H1 (cell line): ENCODE results near the gene RICTOR. TPM values are rescaled to one million over a fixed set of nuclear protein-coding genes. Genes with fewer than 3 reads are reported as not detected.
A peak's percentile ranks its signal among the peaks of the same experiment; 100 is the strongest.

Experiments used
- CTCF ChIA-PET: fragments of 300-600 bp; sonication (Branson Sonifier 250); formaldehyde crosslinking; loops from one replicate; lab custom pipeline; 2021; ENCODE audit not compliant: partially characterized antibody; lab: Charles Lee
- POLR2A ChIA-PET: fragments of 300-600 bp; sonication (Branson Sonifier 250); formaldehyde crosslinking; loops from one replicate; lab custom pipeline; 2021; ENCODE audit warnings: inconsistent platforms; ENCODE audit not compliant: partially characterized antibody; lab: Charles Lee
- DNase-seq, 2 experiments: peaks; one replicate each; pipeline versions ENCODE4 v3.0.0 to v3.0.0-alpha.2; 2010 to 2022; ENCODE audit warnings: low spot score in 2 of 2, low read depth in 1 of 2, mixed read lengths in 1 of 2
- FAIRE-seq: peaks from 2 replicates; lab custom pipeline; 2011; peaks lifted over from hg19 to GRCh38; lab: Jason Lieb, UNC
- H2AFZ ChIP-seq: 2 replicates; pipeline ENCODE4 v1.8.1; 2012; ENCODE audit warnings: low read length, inconsistent platforms
- H2AK5ac ChIP-seq: 2 replicates; pipeline ENCODE4 v1.6.1; 2013; ENCODE audit warnings: low read depth, low read length
- H2BK120ac ChIP-seq: replicated peaks from 2 replicates; pipeline ENCODE3; 2013; ENCODE audit warnings: low read depth, low read length, inconsistent platforms
- H2BK12ac ChIP-seq: 2 replicates; pipeline ENCODE4 v1.6.1; 2013; ENCODE audit warnings: low read depth, low read length
- H2BK15ac ChIP-seq: 2 replicates; pipeline ENCODE4 v1.6.1; 2013; ENCODE audit warnings: low read length
- H2BK20ac ChIP-seq: 2 replicates; pipeline ENCODE4 v1.6.1; 2013; ENCODE audit warnings: low read length
- H2BK5ac ChIP-seq: 2 replicates; pipeline ENCODE4 v1.6.1; 2013; ENCODE audit warnings: low read depth, low read length
- H3K14ac ChIP-seq: 2 replicates; pipeline ENCODE4 v1.6.1; 2013; ENCODE audit warnings: inconsistent platforms; ENCODE audit not compliant: insufficient read length
- H3K18ac ChIP-seq: 2 replicates; pipeline ENCODE4 v1.6.1; 2013; ENCODE audit warnings: low read length; ENCODE audit errors: extremely low read depth
- H3K23ac ChIP-seq: 2 replicates; pipeline ENCODE4 v1.6.1; 2013; ENCODE audit warnings: inconsistent platforms; ENCODE audit not compliant: insufficient read length
- H3K23me2 ChIP-seq: 2 replicates; pipeline ENCODE4 v1.6.1; 2013; ENCODE audit warnings: low read depth, low read length
- H3K27ac ChIP-seq: 2 replicates; pipeline ENCODE4 v1.6.1; 2011; ENCODE audit warnings: low read depth, low read length, inconsistent platforms
- H3K27me3 ChIP-seq, 4 experiments: replicated peaks in 1 of 4; 1 replicate in 1 of 4; 2 replicates in 3 of 4; pipeline versions ENCODE4 v1.6.1 to v1.8.1; 2011 to 2013; ENCODE audit warnings: low read length in 3 of 4, mild to moderate bottlenecking in 3 of 4, inconsistent platforms in 2 of 4, mixed read lengths in 2 of 4, moderate library complexity in 1 of 4; ENCODE audit not compliant: control insufficient read depth in 3 of 4, insufficient read depth in 3 of 4; ENCODE audit errors: extremely low read depth in 1 of 4
- H3K36me3 ChIP-seq, 4 experiments: 2 replicates each; pipeline versions ENCODE4 v1.6.1 to v1.8.1; 2011 to 2013; ENCODE audit warnings: mild to moderate bottlenecking in 4 of 4, low read length in 3 of 4, moderate library complexity in 2 of 4, control low read depth in 1 of 4, inconsistent platforms in 1 of 4; ENCODE audit not compliant: insufficient read depth in 4 of 4, control insufficient read depth in 2 of 4
- H3K4ac ChIP-seq: replicated peaks from 2 replicates; pipeline ENCODE3; 2013; ENCODE audit warnings: low read length, low read depth, mixed read lengths, inconsistent platforms; ENCODE audit not compliant: insufficient read length
- H3K4me1 ChIP-seq, 4 experiments: replicated peaks in 1 of 4; 1 replicate in 1 of 4; 2 replicates in 3 of 4; pipeline versions ENCODE4 v1.6.1 to v1.8.1; 2011 to 2013; ENCODE audit warnings: low read length in 3 of 4, inconsistent platforms in 2 of 4, mixed read lengths in 1 of 4; ENCODE audit not compliant: insufficient read depth in 4 of 4, control insufficient read depth in 3 of 4
- H3K4me2 ChIP-seq, 2 experiments: 2 replicates each; pipeline versions ENCODE4 v1.6.1 to v1.8.1; 2011 to 2013; ENCODE audit warnings: low read depth in 2 of 2, low read length in 2 of 2, control low read depth in 1 of 2, inconsistent platforms in 1 of 2, mild to moderate bottlenecking in 1 of 2; ENCODE audit not compliant: insufficient read depth in 1 of 2
- H3K4me3 ChIP-seq, 4 experiments: fragments of 200-600, 300-600 bp in 1 of 4; sonication (generic), shearing (Covaris generic), sonication (Bioruptor Twin) in 1 of 4; 2 replicates each; pipeline versions ENCODE4 v1.5.1 to v1.8.1; 2011 to 2016; ENCODE audit warnings: low read length in 4 of 4, low read depth in 3 of 4, control low read depth in 2 of 4, inconsistent platforms in 2 of 4, mild to moderate bottlenecking in 2 of 4, mixed read lengths in 1 of 4, moderate library complexity in 1 of 4; ENCODE audit not compliant: insufficient read depth in 2 of 4; ENCODE audit errors: extremely low read depth in 1 of 4
- H3K56ac ChIP-seq: replicated peaks from 2 replicates; pipeline ENCODE3; 2013; ENCODE audit warnings: low read depth, mild to moderate bottlenecking, mixed read lengths, low read length, inconsistent platforms; ENCODE audit not compliant: insufficient read length
- H3K79me1 ChIP-seq: 2 replicates; pipeline ENCODE4 v1.6.1; 2013; ENCODE audit warnings: low read depth, low read length, control low read depth
- H3K79me2 ChIP-seq, 2 experiments: 2 replicates each; pipeline versions ENCODE4 v1.6.1 to v1.8.1; 2012 to 2013; ENCODE audit warnings: low read length in 2 of 2, mild to moderate bottlenecking in 2 of 2, inconsistent platforms in 1 of 2; ENCODE audit not compliant: insufficient read depth in 2 of 2, control insufficient read depth in 1 of 2
- H3K9ac ChIP-seq, 4 experiments: replicated peaks in 1 of 4; 1 replicate in 1 of 4; 2 replicates in 3 of 4; pipeline versions ENCODE4 v1.6.1 to v1.8.1; 2011 to 2013; ENCODE audit warnings: low read depth in 3 of 4, low read length in 3 of 4, control low read depth in 2 of 4, mild to moderate bottlenecking in 2 of 4, moderate library complexity in 2 of 4, inconsistent platforms in 1 of 4; ENCODE audit errors: extremely low read depth in 1 of 4
- H3K9me3 ChIP-seq, 2 experiments: 2 replicates each; pipeline versions ENCODE4 v1.6.1 to v1.8.1; 2012 to 2013; ENCODE audit warnings: mild to moderate bottlenecking in 2 of 2, moderate library complexity in 2 of 2, control low read depth in 1 of 2, inconsistent platforms in 1 of 2, low read depth in 1 of 2, low read length in 1 of 2, mixed read lengths in 1 of 2; ENCODE audit not compliant: insufficient read depth in 2 of 2
- H4K20me1 ChIP-seq, 2 experiments: replicated peaks in 1 of 2; 2 replicates each; pipeline versions ENCODE3 to v1.8.1; 2011 to 2013; ENCODE audit warnings: inconsistent platforms in 2 of 2, low read length in 2 of 2, mild to moderate bottlenecking in 1 of 2; ENCODE audit not compliant: insufficient read depth in 2 of 2, control insufficient read depth in 1 of 2
- H4K5ac ChIP-seq: 2 replicates; pipeline ENCODE4 v1.6.1; 2013; ENCODE audit warnings: low read length, low read depth, mixed read lengths, inconsistent platforms; ENCODE audit not compliant: insufficient read length
- H4K8ac ChIP-seq: 2 replicates; pipeline ENCODE4 v1.8.0; 2013; ENCODE audit warnings: mild to moderate bottlenecking, moderate library complexity, low read length, inconsistent platforms; ENCODE audit not compliant: insufficient read depth; ENCODE audit errors: extremely low read depth
- H4K91ac ChIP-seq: replicated peaks from 2 replicates; pipeline ENCODE3; 2013; ENCODE audit warnings: low read length, mixed read lengths, inconsistent platforms; ENCODE audit not compliant: insufficient read length
- FOSL1 ChIP-seq: IDR thresholded peaks from 2 replicates; pipeline ENCODE4 v1.6.1; 2011; ENCODE audit warnings: mild to moderate bottlenecking, low read depth, low read length, moderate library complexity; ENCODE audit not compliant: insufficient read depth
- RAD21 ChIP-seq, 2 experiments: IDR thresholded peaks in 1 of 2; conservative IDR thresholded peaks in 1 of 2; 2 replicates each; pipeline ENCODE4 v1.6.1; 2011; ENCODE audit warnings: low read depth in 2 of 2, low read length in 2 of 2, improper control_type of control experiment in 1 of 2, inconsistent platforms in 1 of 2, mild to moderate bottlenecking in 1 of 2, moderate library complexity in 1 of 2
- SIN3A ChIP-seq, 2 experiments: IDR thresholded peaks in 1 of 2; conservative IDR thresholded peaks in 1 of 2; 2 replicates each; pipeline ENCODE4 v1.6.1; 2011 to 2012; ENCODE audit warnings: low read length in 2 of 2, improper control_type of control experiment in 1 of 2, low read depth in 1 of 2, mild to moderate bottlenecking in 1 of 2
- TAF1 ChIP-seq: IDR thresholded peaks from 2 replicates; pipeline ENCODE4 v1.6.1; 2011; ENCODE audit warnings: mild to moderate bottlenecking, low read depth, low read length
- WGBS, 2 experiments: shearing (Covaris generic) in 1 of 2; methylation state at CpG; one replicate each; pipeline versions ENCODE4 v1.1.6 to v1.1.7; 2013 to 2015; ENCODE audit warnings: low lambda C conversion rate in 2 of 2, mixed read lengths in 2 of 2, inconsistent platforms in 1 of 2, low coverage in 1 of 2, missing lambda C conversion rate in 1 of 2; ENCODE audit not compliant: insufficient replicate concordance in 2 of 2, insufficient coverage in 1 of 2, insufficient read length in 1 of 2; ENCODE audit errors: extremely low coverage in 1 of 2, missing lambda C conversion rate in 1 of 2; 5-methylcytosine and 5-hydroxymethylcytosine counted together
- polyA plus RNA-seq, 7 experiments: library from polyadenylated mRNA; depleted of rRNA in 3 of 7; stranded (reverse) in 5 of 7; unstranded in 2 of 7; fragments of >200 nt in 5 of 7; fragments of 200-250 nt in 2 of 7; gene quantifications; 1 replicate in 5 of 7; 2 replicates in 1 of 7; 4 replicates in 1 of 7; pipeline versions ENCODE4 v1.2.1 to v1.2.3, GENCODE V29; 2011 to 2013; ENCODE audit warnings: missing spikeins in 2 of 7, mixed read lengths in 2 of 7
- total RNA-seq: library from RNA; stranded (reverse); fragmentation: NEBNext Ultra II Directional; extraction: Animal tissue kit (Norgen Biotek cat#: 25700); gene quantifications from 2 replicates; pipeline ENCODE4 v1.2.1, GENCODE V29; 2021

RICTOR gene
- total and polyA plus RNA-seq, 2 of the 8 experiments (the other 6 are each of a cell fraction or from before 2014, with no cell fraction given), result 4.3 to 26.6 TPM

- no peak overlapping the region for H2AK5ac ChIP-seq
- no peak overlapping the region for H3K9ac ChIP-seq
- no peak overlapping the region for H2AFZ ChIP-seq
- H3K4me2 ChIP-seq, result no peak overlapping the region
- no peaks in the 10 kb centered on the region for H3K79me1 ChIP-seq
- H2BK20ac ChIP-seq, result no peak overlapping the region
- no peak overlapping the region for H3K23ac ChIP-seq
- H3K23me2 ChIP-seq, result no peaks in the 10 kb centered on the region
- no peak overlapping the region for H4K5ac ChIP-seq
- H3K14ac ChIP-seq, result no peak overlapping the region
- no peak overlapping the region for H4K8ac ChIP-seq
- H2BK15ac ChIP-seq, result no peak overlapping the region
- H2BK12ac ChIP-seq, result no peak overlapping the region
- H3K9me3 ChIP-seq, result no peaks in the 10 kb centered on the region
- no peaks in the 10 kb centered on the region for H3K79me2 ChIP-seq
- no peak overlapping the region for H3K4me3 ChIP-seq
- H3K56ac ChIP-seq, result no peak overlapping the region
- peaks cover 0 to 4% (median 2%) of the 10 kb centered on the region in 4 experiments; a peak in 2 of 7 replicates for H3K4me1 ChIP-seq
- no peak for FAIRE-seq
- CTCF ChIA-PET, result interaction anchor here (0.5 to 3.3 kb wide), 16 partner anchors 9 to 656 kb away, joined by 3 to 19 read pairs (median 5); no protein-coding TSS in a partner anchor
- H4K91ac ChIP-seq, result no peak overlapping the region
- WGBS, 2 experiments, result 93% methylated on average over 1 of the region's 1 CpG; no CpG with 5 or more reads in 1 of the 2 experiments
- TF ChIP-seq SIN3A (conservative IDR thresholded peaks at IDR 0.05 in 1 of 2, IDR thresholded peaks at IDR 0.05 in 1 of 2; ENCODE audit: low read depth in 1 of 2, low read length in 2 of 2) (no peak), FOSL1 (no peak), RAD21 (IDR thresholded peaks at IDR 0.05 in 1 of 2, conservative IDR thresholded peaks at IDR 0.05 in 1 of 2; ENCODE audit: low read depth in 2 of 2, low read length in 2 of 2) (0 out of 4 replicates have a peak, but pooled peaks of 1 of the 2 experiments have one; percentile 6), TAF1 (no peak)
- H3K4ac ChIP-seq, result no peak overlapping the region
- H4K20me1 ChIP-seq, result no peaks in the 10 kb centered on the region
- no peaks in the 10 kb centered on the region for H3K27me3 ChIP-seq
- no peak overlapping the region for H2BK120ac ChIP-seq
- no peak for DNase-seq
- no peak overlapping the region for H3K18ac ChIP-seq
- no peaks in the 10 kb centered on the region for H3K36me3 ChIP-seq
- POLR2A ChIA-PET, result no interaction called here
- H3K27ac ChIP-seq, result no peak overlapping the region
- H2BK5ac ChIP-seq, result no peak overlapping the region
Observed at GRCh38 chr5:38921174-38921573, 153.0 kb downstream of the RICTOR start.
